ENCODE results near the gene ANKDD1B. TPM values are rescaled to one million over a fixed set of nuclear protein-coding genes. Genes with fewer than 3 reads are reported as not detected.

Gene ANKDD1B
- total RNA-seq, result 0.68 and 4.0 TPM in 2 replicates

GRCh38 chr5:75611311-75612225 lies at the start of gene ANKDD1B:
Gene ANKDD1B (plus strand): TSS chr5:75611453. CDS start chr5:75611635, 182 bp downstream.

GRCh38 chr5:75717082-75717922 lies 106.0 kb downstream of the ANKDD1B start, which contains the start of gene POC5:
Gene POC5 (minus strand): TSS chr5:75717437. CDS start chr5:75712937, 4,500 bp downstream.

Other genes with a start within 250 kb of the ANKDD1B start
- 22.2 and 52.9 TPM in 2 replicates for gene CERT1, start 99.8 kb upstream of the ANKDD1B start, total RNA-seq
- 22.6 and 45.5 TPM in 2 replicates for gene POLK, start 99.6 kb upstream of the ANKDD1B start, total RNA-seq
- gene POC5, start 106.0 kb downstream of the ANKDD1B start, total RNA-seq, result 15.7 and 18.3 TPM in 2 replicates